Spleen (tissue), 13 donors: ENCODE results near the gene PIR. TPM values are rescaled to one million over a fixed set of nuclear protein-coding genes. Genes with fewer than 3 reads are reported as not detected.
A peak's percentile ranks its signal among the peaks of the same experiment; 100 is the strongest.

Source experiments
- DNase-seq: peaks from one replicate; pipeline ENCODE4 v3.0.0-alpha.2; 2020
- H3K27ac ChIP-seq, 8 donors: fragments of 200-600 bp; sonication (generic) in 7 of 8; 1 replicate in 4 of 8; 2 replicates in 4 of 8; pipeline versions ENCODE4 v1.5.0 to v1.8.0; 2016 to 2021; ENCODE audit warnings: inconsistent platforms in 4 of 8, mild to moderate bottlenecking in 4 of 8, moderate library complexity in 1 of 8
- H3K27me3 ChIP-seq, 7 donors: fragments of 200-600 bp; sonication (generic) in 6 of 7; replicated peaks in 1 of 7; 1 replicate in 4 of 7; 2 replicates in 3 of 7; pipeline versions ENCODE4 v1.5.0 to v1.8.0; 2016 to 2021; ENCODE audit warnings: inconsistent platforms in 3 of 7, mild to moderate bottlenecking in 1 of 7
- H3K36me3 ChIP-seq, 6 donors: fragments of 200-600 bp; sonication (generic) in 5 of 6; 1 replicate in 4 of 6; 2 replicates in 2 of 6; pipeline versions ENCODE4 v1.5.0 to v1.8.0; 2016 to 2021; ENCODE audit warnings: inconsistent platforms in 2 of 6
- H3K4me1 ChIP-seq, 6 donors: fragments of 200-600 bp; sonication (generic) in 5 of 6; 1 replicate in 3 of 6; 2 replicates in 3 of 6; pipeline versions ENCODE4 v1.5.0 to v1.8.0; 2016 to 2021; ENCODE audit warnings: inconsistent platforms in 3 of 6
- H3K4me3 ChIP-seq, 8 donors: fragments of 200-600 bp; sonication (generic) in 7 of 8; 1 replicate in 4 of 8; 2 replicates in 4 of 8; pipeline versions ENCODE4 v1.5.0 to v1.8.0; 2016 to 2021; ENCODE audit warnings: inconsistent platforms in 4 of 8, mild to moderate bottlenecking in 4 of 8, moderate library complexity in 2 of 8
- H3K9me3 ChIP-seq, 8 donors: fragments of 200-600 bp; sonication (generic) in 7 of 8; 1 replicate in 4 of 8; 2 replicates in 4 of 8; pipeline versions ENCODE4 v1.5.0 to v1.8.0; 2016 to 2021; ENCODE audit warnings: inconsistent platforms in 4 of 8
- POLR2A ChIP-seq, 3 donors: fragments of 450-650 bp; IDR thresholded peaks; one replicate each; pipeline ENCODE4 v1.5.1; 2017; ENCODE audit warnings: antibody characterized with exemption in 3 of 3, mild to moderate bottlenecking in 1 of 3
- POLR2AphosphoS5 ChIP-seq, 3 donors: sonication (generic); formaldehyde crosslinking; IDR thresholded peaks; one replicate each; pipeline ENCODE4 v1.5.1; 2017; ENCODE audit warnings: antibody characterized with exemption in 3 of 3
- WGBS, 5 donors: extraction: QIAGEN DNeasy Blood & Tissue Kit in 3 of 5; methylation state at CpG; one replicate each; pipeline versions ENCODE4 v1.1.5 to v1.1.7; 2013 to 2018; 5-methylcytosine and 5-hydroxymethylcytosine counted together
- intact Hi-C: fragments of 100-400 bp; cut with DNase I; formaldehyde crosslinking; loops from one replicate; pipeline ENCODE4 v1.15.0; 2023; ENCODE audit warnings: low total_unique reads
- long read RNA-seq, 2 donors: transcript quantifications; one replicate each; lab custom pipeline, GENCODE V29; 2026
- polyA plus RNA-seq, 3 donors: library from polyadenylated mRNA; stranded (reverse); fragments of 200-250 nt; gene quantifications; one replicate each; pipeline ENCODE4 v1.2.1, GENCODE V29; 2013
- total RNA-seq, 7 donors: library from RNA; depleted of rRNA in 3 of 7; stranded (reverse); fragments of >200 nt in 3 of 7; fragmentation: NEBNext Ultra II Directional in 4 of 7; extraction: Animal tissue kit (Norgen Biotek cat#: 25700) in 4 of 7; gene quantifications; one replicate each; pipeline versions ENCODE4 v1.1.0 to v1.2.1, GENCODE V29; 2016 to 2021
- TF ChIP-seq, protein P1 (sequence below), 11 experiments: fragments of 200-600 bp in 7 of 11; fragments of 450-650 bp in 4 of 11; sonication (generic) in 4 of 11; IDR thresholded peaks in 8 of 11; conservative IDR thresholded peaks in 3 of 11; 1 replicate in 7 of 11; 2 replicates in 4 of 11; pipeline versions ENCODE4 v1.4.0 to v1.8.0; 2016 to 2021; ENCODE audit warnings: antibody characterized with exemption in 11 of 11, inconsistent platforms in 4 of 11, mild to moderate bottlenecking in 1 of 11
- donor health status: healthy with polysubstance abuse.
- donor health status: DM: no; HTN: no; CAD: no; lungs with moderate emphysema.
- donor health status: DM: no; HTN: no; CAD: no.
- donor health status: Bipolar disorder and iron deficiency.
- donor health status: healthy.
- donor health status: DM: no; HTN: no; CAD: no.
- donor health status: DM: yes; HTN: yes; CAD: no.

PIR gene
- total RNA-seq (10 to 100 TPM; 15.9 to 30.8 (median 24.8) TPM), polyA plus RNA-seq (10 to 100 TPM; 12.4 to 27.0 (median 14.5) TPM)
- long read RNA-seq, donor 1, partial matches to known transcripts, result 0 of 3 reads
- long read RNA-seq, donor 1, other reads (novel, unspliced or antisense), result 0 of 3 reads
- long read RNA-seq, donor 2, partial matches to known transcripts, result 0 of 4 reads
- long read RNA-seq, donor 2, other reads (novel, unspliced or antisense), result 0 of 4 reads

DNA sequence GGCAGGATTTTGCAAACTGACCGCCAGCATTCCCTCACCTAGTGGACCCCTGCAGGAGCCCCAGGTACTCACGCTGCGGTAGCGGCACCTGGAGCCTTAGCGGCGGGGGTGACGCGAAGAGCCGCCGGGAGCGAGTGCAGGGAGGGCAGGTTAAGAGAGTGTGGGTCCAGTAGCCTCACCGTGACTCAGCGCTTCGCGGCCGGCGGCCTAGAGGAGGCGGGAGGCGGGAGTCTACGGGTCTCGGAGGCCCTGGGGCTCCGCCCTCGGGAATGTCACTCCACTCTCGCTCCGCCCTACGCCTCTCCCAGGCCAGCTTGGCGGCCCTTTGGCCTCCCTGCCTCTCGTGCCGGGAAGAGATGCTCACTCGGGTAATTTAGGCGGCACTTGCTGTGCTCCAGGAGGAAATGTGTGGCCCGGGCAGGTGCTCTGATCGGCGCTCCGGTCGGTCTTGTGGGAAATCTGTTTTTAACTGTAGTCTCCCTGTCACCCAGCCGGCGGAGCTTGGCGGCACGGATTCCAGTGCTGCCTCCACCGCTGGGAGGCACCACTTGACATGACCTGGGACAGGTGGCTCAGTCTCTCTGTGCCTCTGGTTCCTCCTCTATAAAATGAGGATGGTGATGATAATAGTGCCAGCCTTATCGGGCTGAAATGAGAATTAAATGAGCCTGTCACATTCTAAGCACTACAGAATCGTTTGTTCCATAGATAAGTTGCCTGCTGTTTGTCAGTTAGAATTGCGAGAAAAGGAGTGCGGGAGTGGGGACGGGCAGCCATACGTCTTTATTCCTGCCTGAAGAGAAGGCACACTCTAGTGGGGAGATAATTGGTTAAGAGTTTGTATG, at the start of gene PIR:
Gene PIR, minus strand, starts transcription at position 216 of the 845 bp plus-strand sequence. CDS start 2,076 bp downstream, outside the sequence.
- peak; percentile 63 to 83 (median 72) for TF ChIP-seq POLR2AphosphoS5 (IDR thresholded peaks at IDR 0.05)
- TF ChIP-seq, protein P1, sequence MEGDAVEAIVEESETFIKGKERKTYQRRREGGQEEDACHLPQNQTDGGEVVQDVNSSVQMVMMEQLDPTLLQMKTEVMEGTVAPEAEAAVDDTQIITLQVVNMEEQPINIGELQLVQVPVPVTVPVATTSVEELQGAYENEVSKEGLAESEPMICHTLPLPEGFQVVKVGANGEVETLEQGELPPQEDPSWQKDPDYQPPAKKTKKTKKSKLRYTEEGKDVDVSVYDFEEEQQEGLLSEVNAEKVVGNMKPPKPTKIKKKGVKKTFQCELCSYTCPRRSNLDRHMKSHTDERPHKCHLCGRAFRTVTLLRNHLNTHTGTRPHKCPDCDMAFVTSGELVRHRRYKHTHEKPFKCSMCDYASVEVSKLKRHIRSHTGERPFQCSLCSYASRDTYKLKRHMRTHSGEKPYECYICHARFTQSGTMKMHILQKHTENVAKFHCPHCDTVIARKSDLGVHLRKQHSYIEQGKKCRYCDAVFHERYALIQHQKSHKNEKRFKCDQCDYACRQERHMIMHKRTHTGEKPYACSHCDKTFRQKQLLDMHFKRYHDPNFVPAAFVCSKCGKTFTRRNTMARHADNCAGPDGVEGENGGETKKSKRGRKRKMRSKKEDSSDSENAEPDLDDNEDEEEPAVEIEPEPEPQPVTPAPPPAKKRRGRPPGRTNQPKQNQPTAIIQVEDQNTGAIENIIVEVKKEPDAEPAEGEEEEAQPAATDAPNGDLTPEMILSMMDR (IDR thresholded peaks at IDR 0.05 in 8 of 11, conservative IDR thresholded peaks at IDR 0.05 in 3 of 11), result peak in 4 of 11 experiments; percentile 12 to 27 (median 22)
- TF ChIP-seq POLR2A (IDR thresholded peaks at IDR 0.05), result no peak
- Histone ChIP-seq H3K9me3 (no peaks in the 10 kb centered on the region), H3K27ac (peak within 1 kb of the TSS in 7 of 8 donors; percentile 47 to 75 (median 63)), H3K36me3 (no peaks in the 10 kb centered on the region), H3K4me1 (peaks cover 0 to 4% (median 0%) of the 10 kb centered on the region in 6 donors), H3K27me3 (peaks cover 0 to 37% (median 0%) of the 10 kb centered on the region in 7 donors), H3K4me3 (peak within 1 kb of the TSS; percentile 25 to 70 (median 42))
- intact Hi-C loops, result no loop called here
- 5 to 35% (median 9%) methylated on average over 6 to 47 of the region's 47 CpGs for whole genome bisulfite sequencing, 5 donors
- peak; percentile 92 for DNase-seq

DNA sequence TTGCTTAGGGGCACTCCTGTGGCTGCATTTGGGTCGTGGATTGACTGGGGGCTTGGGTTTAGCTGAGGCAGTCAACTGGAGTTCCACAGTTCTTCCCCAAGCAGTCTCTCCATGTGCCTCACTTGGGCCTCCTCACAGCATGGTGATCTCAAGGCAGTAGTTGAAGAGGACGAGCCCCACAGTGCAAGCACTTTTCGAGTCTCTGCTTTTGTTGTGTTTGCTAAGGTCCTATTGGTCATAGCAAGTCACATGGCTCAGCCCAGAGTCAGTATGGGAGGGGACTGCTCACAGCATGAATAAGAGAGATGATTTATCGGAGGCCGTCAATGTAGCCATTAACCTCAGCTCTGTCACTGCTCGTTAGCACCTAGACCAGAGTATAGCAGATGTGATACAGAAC, 37.2 kb upstream of the PIR start:
- Histone ChIP-seq H3K4me1 (no peaks in the 10 kb centered on the region), H3K36me3 (peaks cover 0 to 12% (median 0%) of the 10 kb centered on the region in 6 donors), H3K9me3 (no peaks in the 10 kb centered on the region), H3K27me3 (peaks cover 0 to 4% (median 0%) of the 10 kb centered on the region in 7 donors), H3K27ac (no peak overlapping the region), H3K4me3 (no peak overlapping the region)
- intact Hi-C loops, result no loop called here
- no peak for DNase-seq
- TF ChIP-seq POLR2AphosphoS5 (IDR thresholded peaks at IDR 0.05) (no peak), POLR2A (IDR thresholded peaks at IDR 0.05) (no peak)
- TF ChIP-seq, protein P1 (IDR thresholded peaks at IDR 0.05 in 8 of 11, conservative IDR thresholded peaks at IDR 0.05 in 3 of 11), result no peak
- 70 to 90% (median 87%) methylated on average over 4 to 6 of the region's 6 CpGs for WGBS, 5 donors

DNA sequence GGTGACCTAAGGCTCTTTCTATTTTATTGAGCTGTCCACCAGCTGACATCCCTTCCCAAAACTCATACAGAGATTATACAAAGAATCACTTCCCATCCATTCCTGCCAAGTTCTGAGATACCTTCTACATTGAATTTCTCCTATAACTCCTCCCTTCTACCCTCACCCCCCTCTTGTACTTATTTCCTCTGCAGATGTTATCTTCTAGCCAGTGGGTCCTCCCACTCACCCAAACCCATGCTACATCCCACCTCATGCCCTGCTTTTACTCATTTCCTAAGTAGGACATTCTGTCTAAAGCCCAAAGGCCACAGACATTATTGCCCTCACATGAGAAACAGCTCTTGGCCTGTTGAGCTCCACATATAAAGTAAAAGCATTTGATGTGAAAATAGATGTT, 36.0 kb upstream of the PIR start:
- H3K27me3 ChIP-seq, result peaks cover 0 to 4% (median 0%) of the 10 kb centered on the region in 7 donors
- H3K9me3 ChIP-seq, result no peaks in the 10 kb centered on the region

More for the DNA sequence above, 36.0 kb upstream of the PIR start:
- H3K27ac ChIP-seq, result no peak overlapping the region
- no peak overlapping the region for H3K4me3 ChIP-seq
- DNase-seq, result no peak
- H3K4me1 ChIP-seq, result peaks cover 0 to 5% (median 0%) of the 10 kb centered on the region in 6 donors
- intact Hi-C loops, result no loop called here
- TF ChIP-seq POLR2A (IDR thresholded peaks at IDR 0.05) (no peak), POLR2AphosphoS5 (IDR thresholded peaks at IDR 0.05) (no peak)
- TF ChIP-seq, protein P1 (IDR thresholded peaks at IDR 0.05 in 8 of 11, conservative IDR thresholded peaks at IDR 0.05 in 3 of 11), result no peak
- peaks cover 0 to 15% (median 0%) of the 10 kb centered on the region in 6 donors for H3K36me3 ChIP-seq
